ENCODE data around the gene GOLPH3L. TPM values are rescaled to one million over a fixed set of nuclear protein-coding genes. Genes with fewer than 3 reads are reported as not detected.

The GOLPH3L gene
- total and polyA plus RNA-seq, 2 donors (not counting 1 experiment from before 2014, with no cell fraction given), result 7.4 to 25.3 TPM

DNA sequence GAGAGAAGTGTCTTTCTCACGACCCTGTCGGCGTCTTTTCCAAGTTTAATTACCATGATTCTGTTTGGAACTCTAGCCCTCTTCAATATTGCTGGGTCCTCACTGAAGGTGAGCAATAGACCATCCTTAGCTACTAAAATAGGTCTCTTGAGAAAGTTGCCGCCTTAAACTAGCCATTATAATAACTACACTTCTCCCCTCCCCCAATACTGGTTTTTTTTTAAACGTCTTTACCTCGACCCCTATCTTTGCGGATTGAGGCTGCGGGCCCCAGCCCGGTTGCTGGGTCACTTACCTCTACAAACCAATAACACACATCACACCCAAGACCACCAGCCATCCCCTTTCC is 68.2 kb downstream of the GOLPH3L start:
- Histone ChIP-seq H4K20me1 (ENCODE audit: control insufficient read depth, insufficient read depth, low read length, poor library complexity, severe bottlenecking) (no peaks in the 10 kb centered on the region), H3K9ac (ENCODE audit: low read length) (peak overlapping the region; percentile 84), H3K79me2 (ENCODE audit: control insufficient read depth, insufficient read depth, low read length) (peaks cover 40% of the 10 kb centered on the region), H3K4me1 (ENCODE audit: control insufficient read depth in 2 of 2, insufficient read depth in 2 of 2, low read length in 2 of 2) (peaks cover 19 to 21% of the 10 kb centered on the region in 2 donors), H3K9me3 (ENCODE audit: control extremely low read depth in 1 of 3, control insufficient read depth in 2 of 3, insufficient read depth in 1 of 3, low read length in 2 of 3) (no peaks in the 10 kb centered on the region), H3K36me3 (replicated peaks in 1 of 2; ENCODE audit: control extremely low read depth in 1 of 2, control insufficient read depth in 1 of 2, extremely low read depth in 1 of 2, insufficient read depth in 2 of 2, low read length in 1 of 2) (peaks cover 3 to 37% of the 10 kb centered on the region in 2 experiments), H3K4me3 (ENCODE audit: control extremely low read depth in 1 of 5, extremely low read depth in 1 of 5, insufficient read depth in 1 of 5, low read depth in 2 of 5, low read length in 4 of 5) (peak overlapping the region; percentile 74 to 93 (median 80)), H3K27ac (ENCODE audit: low read length in 2 of 2) (peak overlapping the region; percentile 95 to 96), H2AFZ (ENCODE audit: insufficient read depth, low read depth, low read length, poor library complexity, severe bottlenecking) (peak overlapping the region; percentile 79), H3K27me3 (replicated peaks in 1 of 4; ENCODE audit: control extremely low read depth in 1 of 4, control insufficient read depth in 3 of 4, insufficient read depth in 4 of 4, low read length in 3 of 4) (no peaks in the 10 kb centered on the region), H3K4me2 (replicated peaks; ENCODE audit: low read depth, low read length, poor library complexity, severe bottlenecking) (peak overlapping the region; percentile 77)
- H3K4me3 Mint-ChIP-seq, result no peak overlapping the region
- WGBS (ENCODE audit: insufficient coverage), result 0% methylated on average over 8 of the region's 9 CpGs
- peaks cover 17% of the 10 kb centered on the region for H3K4me1 Mint-ChIP-seq
- no peak for DNase-seq
- TF ChIP-seq, protein P1, sequence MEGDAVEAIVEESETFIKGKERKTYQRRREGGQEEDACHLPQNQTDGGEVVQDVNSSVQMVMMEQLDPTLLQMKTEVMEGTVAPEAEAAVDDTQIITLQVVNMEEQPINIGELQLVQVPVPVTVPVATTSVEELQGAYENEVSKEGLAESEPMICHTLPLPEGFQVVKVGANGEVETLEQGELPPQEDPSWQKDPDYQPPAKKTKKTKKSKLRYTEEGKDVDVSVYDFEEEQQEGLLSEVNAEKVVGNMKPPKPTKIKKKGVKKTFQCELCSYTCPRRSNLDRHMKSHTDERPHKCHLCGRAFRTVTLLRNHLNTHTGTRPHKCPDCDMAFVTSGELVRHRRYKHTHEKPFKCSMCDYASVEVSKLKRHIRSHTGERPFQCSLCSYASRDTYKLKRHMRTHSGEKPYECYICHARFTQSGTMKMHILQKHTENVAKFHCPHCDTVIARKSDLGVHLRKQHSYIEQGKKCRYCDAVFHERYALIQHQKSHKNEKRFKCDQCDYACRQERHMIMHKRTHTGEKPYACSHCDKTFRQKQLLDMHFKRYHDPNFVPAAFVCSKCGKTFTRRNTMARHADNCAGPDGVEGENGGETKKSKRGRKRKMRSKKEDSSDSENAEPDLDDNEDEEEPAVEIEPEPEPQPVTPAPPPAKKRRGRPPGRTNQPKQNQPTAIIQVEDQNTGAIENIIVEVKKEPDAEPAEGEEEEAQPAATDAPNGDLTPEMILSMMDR (IDR thresholded peaks at IDR 0.05), result no peak
- TF ChIP-seq EZH2 (IDR thresholded peaks at IDR 0.05; ENCODE audit: borderline replicate concordance, insufficient read depth, low read depth, low read length, poor library complexity, severe bottlenecking), result no peak
- H3K27ac Mint-ChIP-seq, result no peak overlapping the region
- ChIA-PET CTCF (interaction anchor here (0.8 to 23.2 kb wide), 7 partner anchors 10 to 377 kb away, joined by 3 to 661 read pairs (median 6); partner anchors contain the start of genes GOLPH3L, MCL1 and MINDY1), POLR2A (interaction anchor here (0.8 to 2.0 kb wide), 12 partner anchors 9 to 176 kb away, joined by 3 to 35 read pairs (median 6); partner anchors contain the start of genes FALEC, GOLPH3L and MCL1)
- intact Hi-C loops (cut with micrococcal nuclease), result loop anchor here (1.0 to 5.0 kb wide), 10 partner anchors 17 to 349 kb away; partner anchors contain the start of genes CTSS, FALEC, GOLPH3L and MCL1
- no peaks in the 10 kb centered on the region for H3K9me3 Mint-ChIP-seq (ENCODE audit: insufficient read depth)
- no peaks in the 10 kb centered on the region for H3K27me3 Mint-ChIP-seq
- ATAC-seq (ENCODE audit: low read depth), result no peak

DNA sequence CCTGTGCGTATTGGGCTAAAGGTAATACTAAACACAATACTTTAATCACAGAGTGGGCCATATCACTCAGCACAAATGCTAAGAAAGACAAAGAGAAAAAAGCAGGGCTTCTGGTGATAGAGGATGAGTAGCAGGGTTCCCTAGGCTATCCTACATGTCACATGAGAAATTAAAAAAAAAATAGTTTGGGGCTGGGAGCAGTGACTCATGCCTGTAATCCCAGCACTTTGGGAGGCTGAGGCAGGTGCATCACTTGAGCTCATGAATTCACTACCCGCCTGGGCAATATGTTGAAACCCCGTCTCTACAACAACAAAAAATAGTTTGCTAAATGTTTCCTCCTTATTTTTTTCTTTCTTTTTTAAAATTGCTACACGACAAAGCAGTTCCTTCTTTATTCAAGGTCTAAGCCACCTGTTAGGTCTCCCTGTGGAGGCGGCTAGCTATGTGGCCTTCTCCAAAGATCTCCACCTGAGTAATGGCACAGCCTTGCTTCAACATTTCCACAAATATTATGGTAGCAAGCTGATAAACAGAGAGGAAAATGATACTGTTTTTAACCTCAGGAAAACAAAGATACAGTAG is 69.0 kb downstream of the GOLPH3L start:
- POLR2A ChIA-PET, result interaction anchor here (0.8 to 2.0 kb wide), 6 partner anchors 48 to 112 kb away, joined by 3 to 18 read pairs (median 6); partner anchors contain the start of gene MCL1
- no peak for ATAC-seq (ENCODE audit: low read depth)
- H3K9ac ChIP-seq (ENCODE audit: low read length), result peak overlapping the region; percentile 84
- no peak for DNase-seq
- intact Hi-C loops (cut with micrococcal nuclease), result loop anchor here (2.0 to 5.0 kb wide), 4 partner anchors 69 to 299 kb away; partner anchors contain the start of genes CTSS, GOLPH3L and SETDB1
- H3K79me2 ChIP-seq (ENCODE audit: control insufficient read depth, insufficient read depth, low read length), result peaks cover 43% of the 10 kb centered on the region
- H3K4me3 ChIP-seq (ENCODE audit: control extremely low read depth in 1 of 5, extremely low read depth in 1 of 5, insufficient read depth in 1 of 5, low read depth in 2 of 5, low read length in 4 of 5), result peak overlapping the region in 2 of 5 experiments; percentile 79 to 80
- no peak overlapping the region for H2AFZ ChIP-seq (ENCODE audit: insufficient read depth, low read depth, low read length, poor library complexity, severe bottlenecking)
- CTCF ChIA-PET, result interaction anchor here (1.3 to 23.2 kb wide), 5 partner anchors 9 to 69 kb away, joined by 3 to 661 read pairs (median 20); partner anchors contain the start of genes GOLPH3L and MCL1
- Mint-ChIP-seq H3K27ac (peak overlapping the region; percentile 37), H3K27me3 (no peaks in the 10 kb centered on the region), H3K4me3 (no peak overlapping the region), H3K4me1 (peaks cover 17% of the 10 kb centered on the region), H3K9me3 (ENCODE audit: insufficient read depth) (no peaks in the 10 kb centered on the region)
- H4K20me1 ChIP-seq (ENCODE audit: control insufficient read depth, insufficient read depth, low read length, poor library complexity, severe bottlenecking), result no peaks in the 10 kb centered on the region
- peaks cover 19 to 21% of the 10 kb centered on the region in 2 donors for H3K4me1 ChIP-seq (ENCODE audit: control insufficient read depth in 2 of 2, insufficient read depth in 2 of 2, low read length in 2 of 2)
- peak overlapping the region; percentile 77 for H3K4me2 ChIP-seq (replicated peaks; ENCODE audit: low read depth, low read length, poor library complexity, severe bottlenecking)
- H3K27me3 ChIP-seq (replicated peaks in 1 of 4; ENCODE audit: control extremely low read depth in 1 of 4, control insufficient read depth in 3 of 4, insufficient read depth in 4 of 4, low read length in 3 of 4), result no peaks in the 10 kb centered on the region
- H3K27ac ChIP-seq (ENCODE audit: low read length in 2 of 2), result peak overlapping the region; percentile 95 to 96
- TF ChIP-seq, protein P1 (IDR thresholded peaks at IDR 0.05), result no peak
- TF ChIP-seq EZH2 (IDR thresholded peaks at IDR 0.05; ENCODE audit: borderline replicate concordance, insufficient read depth, low read depth, low read length, poor library complexity, severe bottlenecking), result no peak
- H3K36me3 ChIP-seq (replicated peaks in 1 of 2; ENCODE audit: control extremely low read depth in 1 of 2, control insufficient read depth in 1 of 2, extremely low read depth in 1 of 2, insufficient read depth in 2 of 2, low read length in 1 of 2), result peaks cover 4 to 45% of the 10 kb centered on the region in 2 experiments
- 64% methylated on average over 2 of the region's 5 CpGs for WGBS (ENCODE audit: insufficient coverage)
- H3K9me3 ChIP-seq (ENCODE audit: control extremely low read depth in 1 of 3, control insufficient read depth in 2 of 3, insufficient read depth in 1 of 3, low read length in 2 of 3), result no peaks in the 10 kb centered on the region
